ENCODE data around the gene TFDP1. TPM values are rescaled to one million over a fixed set of nuclear protein-coding genes. Genes with fewer than 3 reads are reported as not detected.

The TFDP1 gene
- total and polyA plus RNA-seq, 10 donors, result 21.7 to 91.7 (median 51.7) TPM

GRCh38 chr13:113634279-113635047, 49.9 kb downstream of the TFDP1 start:
- Histone ChIP-seq H3K36me3 (peaks cover 11 to 100% (median 77%) of the 10 kb centered on the region in 6 donors), H3K27me3 (replicated peaks in 1 of 7) (no peaks in the 10 kb centered on the region), H3K4me3 (no peak overlapping the region), H3K4me1 (no peaks in the 10 kb centered on the region), H3K27ac (no peak overlapping the region), H3K9me3 (no peaks in the 10 kb centered on the region)
- WGBS, 5 donors, result 92 to 95% (median 94%) methylated on average over 14 to 16 of the region's 16 CpGs
- intact Hi-C loops (cut with DNase I; ENCODE audit: low total_unique reads), result no loop called here
- TF ChIP-seq POLR2A (IDR thresholded peaks at IDR 0.05), result no peak
- TF ChIP-seq CTCF (IDR thresholded peaks at IDR 0.05 in 8 of 11, conservative IDR thresholded peaks at IDR 0.05 in 3 of 11), result no peak
- TF ChIP-seq POLR2AphosphoS5 (IDR thresholded peaks at IDR 0.05), result no peak
- DNase-seq, result peak; percentile 33

- no peak for TF ChIP-seq POLR2A (IDR thresholded peaks at IDR 0.05)
- no peak for TF ChIP-seq POLR2AphosphoS5 (IDR thresholded peaks at IDR 0.05)
- TF ChIP-seq CTCF (IDR thresholded peaks at IDR 0.05 in 8 of 11, conservative IDR thresholded peaks at IDR 0.05 in 3 of 11), result no peak
- DNase-seq, result peak; percentile 58
- Histone ChIP-seq H3K4me3 (no peak overlapping the region), H3K36me3 (peaks cover 11 to 100% (median 82%) of the 10 kb centered on the region in 6 donors), H3K27me3 (replicated peaks in 1 of 7) (no peaks in the 10 kb centered on the region), H3K9me3 (no peaks in the 10 kb centered on the region), H3K27ac (no peak overlapping the region), H3K4me1 (no peaks in the 10 kb centered on the region)
- WGBS, 5 donors, result 87 to 94% (median 94%) methylated on average over 7 of the region's 7 CpGs
- intact Hi-C loops (cut with DNase I; ENCODE audit: low total_unique reads), result no loop called here
Measured at GRCh38 chr13:113635048-113635420, 50.5 kb downstream of the TFDP1 start.

- 94 to 99% (median 97%) methylated on average over 24 to 25 of the region's 25 CpGs for WGBS, 5 donors
- intact Hi-C loops (cut with DNase I; ENCODE audit: low total_unique reads), result no loop called here
- Histone ChIP-seq H3K4me3 (no peak overlapping the region), H3K36me3 (peaks cover 11 to 100% (median 89%) of the 10 kb centered on the region in 6 donors), H3K9me3 (no peaks in the 10 kb centered on the region), H3K27me3 (replicated peaks in 1 of 7) (no peaks in the 10 kb centered on the region), H3K4me1 (no peaks in the 10 kb centered on the region), H3K27ac (no peak overlapping the region)
- TF ChIP-seq POLR2A (IDR thresholded peaks at IDR 0.05) (no peak), CTCF (IDR thresholded peaks at IDR 0.05 in 8 of 11, conservative IDR thresholded peaks at IDR 0.05 in 3 of 11) (no peak), POLR2AphosphoS5 (IDR thresholded peaks at IDR 0.05) (no peak)
- DNase-seq, result peak; percentile 47
Measured at GRCh38 chr13:113635709-113636108, 51.2 kb downstream of the TFDP1 start.

- Histone ChIP-seq H3K4me3 (no peak overlapping the region), H3K27me3 (replicated peaks in 1 of 7) (no peaks in the 10 kb centered on the region), H3K4me1 (no peaks in the 10 kb centered on the region), H3K36me3 (peaks cover 11 to 100% (median 90%) of the 10 kb centered on the region in 6 donors), H3K9me3 (no peaks in the 10 kb centered on the region), H3K27ac (no peak overlapping the region)
- WGBS, 5 donors, result 94 to 98% (median 96%) methylated on average over 23 to 24 of the region's 24 CpGs
- DNase-seq, result peak; percentile 45
- no peak for TF ChIP-seq CTCF (IDR thresholded peaks at IDR 0.05 in 8 of 11, conservative IDR thresholded peaks at IDR 0.05 in 3 of 11)
- TF ChIP-seq POLR2A (IDR thresholded peaks at IDR 0.05), result no peak
- no peak for TF ChIP-seq POLR2AphosphoS5 (IDR thresholded peaks at IDR 0.05)
- intact Hi-C loops (cut with DNase I; ENCODE audit: low total_unique reads), result no loop called here
Measured at GRCh38 chr13:113636266-113636963, 51.9 kb downstream of the TFDP1 start.

Measured in spleen (tissue), 11 donors.